IMR-90 (cell line): Measurements from ENCODE around the gene HTR2A. TPM values are rescaled to one million over a fixed set of nuclear protein-coding genes. Genes with fewer than 3 reads are reported as not detected.
A peak's percentile ranks its signal among the peaks of the same experiment; 100 is the strongest.

ENCODE experiments used
- ATAC-seq: fragments of 200-7000 bp; cut with Tn5 transposase; 2 replicates; pipeline ENCODE4 v1.9.1; 2020; ENCODE audit warnings: low read depth, mild to moderate bottlenecking, moderate library complexity
- BruUV-seq: library from RNA; stranded (reverse); fragments of 400-500 nt; replicated peaks from 2 replicates; lab custom pipeline; 2021; lab: Mats Ljungman, UMichigan
- CTCF ChIA-PET: fragments of 300-600 bp; formaldehyde crosslinking; extraction: SDS; loops from one replicate; lab custom pipeline; 2021; ENCODE audit warnings: antibody characterized with exemption; lab: Yijun Ruan, JAX
- POLR2A ChIA-PET: fragments of 300-600 bp; sonication (Branson Sonifier 250); formaldehyde crosslinking; loops from one replicate; lab custom pipeline; 2022; ENCODE audit warnings: antibody characterized with exemption; ENCODE audit not compliant: unreplicated experiment; lab: Charles Lee
- DNase-seq: peaks from one replicate; pipeline ENCODE4 v3.0.0; 2013
- H2AFZ ChIP-seq: replicated peaks from 2 replicates; pipeline ENCODE3; 2013; ENCODE audit warnings: low read length, mild to moderate bottlenecking; ENCODE audit not compliant: poor library complexity
- H2AK5ac ChIP-seq: 2 replicates; pipeline ENCODE4 v1.6.1; 2013; ENCODE audit warnings: low read depth, low read length, inconsistent platforms
- H2AK9ac ChIP-seq: replicated peaks from 2 replicates; pipeline ENCODE3; 2013; ENCODE audit warnings: mild to moderate bottlenecking, low read depth, low read length, moderate library complexity; ENCODE audit not compliant: poor library complexity
- H2BK120ac ChIP-seq: 2 replicates; pipeline ENCODE4 v1.6.1; 2013; ENCODE audit warnings: low read depth, low read length, inconsistent platforms
- H2BK15ac ChIP-seq: 3 replicates; pipeline ENCODE4 v1.6.1; 2013; ENCODE audit warnings: low read depth, low read length, inconsistent platforms
- H2BK20ac ChIP-seq: 2 replicates; pipeline ENCODE4 v1.6.1; 2013; ENCODE audit warnings: low read depth, mild to moderate bottlenecking, inconsistent platforms, low read length, moderate library complexity
- H2BK5ac ChIP-seq: 2 replicates; pipeline ENCODE4 v1.6.1; 2013; ENCODE audit warnings: mild to moderate bottlenecking, low read depth, low read length, inconsistent platforms; ENCODE audit not compliant: poor library complexity, severe bottlenecking
- H3K14ac ChIP-seq: replicated peaks from 2 replicates; pipeline ENCODE4 v1.6.1; 2013; ENCODE audit warnings: low read depth, low read length, inconsistent platforms
- H3K18ac ChIP-seq: 2 replicates; pipeline ENCODE4 v1.6.1; 2013; ENCODE audit warnings: low read depth, low read length, control low read depth
- H3K23ac ChIP-seq: 2 replicates; pipeline ENCODE4 v1.6.1; 2013; ENCODE audit warnings: low read depth, low read length, inconsistent platforms
- H3K27ac ChIP-seq: 2 replicates; pipeline ENCODE4 v1.5.1; 2013; ENCODE audit warnings: mild to moderate bottlenecking, control low read depth, low read length; ENCODE audit not compliant: insufficient read depth
- H3K27me3 ChIP-seq: 2 replicates; pipeline ENCODE4 v1.6.1; 2013; ENCODE audit warnings: low read length; ENCODE audit not compliant: control insufficient read depth, insufficient read depth
- H3K36me3 ChIP-seq: 2 replicates; pipeline ENCODE4 v1.6.1; 2013; ENCODE audit warnings: low read length, mixed read lengths; ENCODE audit not compliant: control insufficient read depth, insufficient read depth
- H3K4ac ChIP-seq: 2 replicates; pipeline ENCODE4 v1.6.1; 2013; ENCODE audit warnings: low read depth, low read length, inconsistent platforms
- H3K4me1 ChIP-seq: 2 replicates; pipeline ENCODE4 v1.6.1; 2013; ENCODE audit warnings: low read length, mixed read lengths; ENCODE audit not compliant: control insufficient read depth, insufficient read depth
- H3K4me2 ChIP-seq: 2 replicates; pipeline ENCODE4 v1.6.1; 2013; ENCODE audit warnings: low read depth, mild to moderate bottlenecking, control low read depth, low read length, moderate library complexity
- H3K4me3 ChIP-seq: 2 replicates; pipeline ENCODE4 v1.5.1; 2013; ENCODE audit warnings: low read depth, mild to moderate bottlenecking, control low read depth, low read length, moderate library complexity; ENCODE audit not compliant: insufficient read depth
- H3K56ac ChIP-seq: 2 replicates; pipeline ENCODE4 v1.6.1; 2013; ENCODE audit warnings: low read length, inconsistent platforms; ENCODE audit not compliant: insufficient read depth; ENCODE audit errors: extremely low read depth
- H3K79me1 ChIP-seq, 2 experiments: 2 replicates each; pipeline ENCODE4 v1.6.1; 2013; ENCODE audit warnings: low read length in 2 of 2, inconsistent platforms in 1 of 2, low read depth in 1 of 2
- H3K9ac ChIP-seq: 2 replicates; pipeline ENCODE4 v1.6.1; 2013; ENCODE audit warnings: low read depth, low read length, control low read depth
- H3K9me1 ChIP-seq: 2 replicates; pipeline ENCODE4 v1.6.1; 2013; ENCODE audit warnings: low read length, inconsistent platforms; ENCODE audit not compliant: insufficient read depth
- H3K9me3 ChIP-seq: 2 replicates; pipeline ENCODE4 v1.6.1; 2013; ENCODE audit warnings: low read length; ENCODE audit not compliant: control insufficient read depth, insufficient read depth
- H4K20me1 ChIP-seq: 2 replicates; pipeline ENCODE4 v1.6.1; 2013; ENCODE audit warnings: low read length, inconsistent platforms; ENCODE audit not compliant: insufficient read depth
- H4K5ac ChIP-seq: 2 replicates; pipeline ENCODE4 v1.6.1; 2013; ENCODE audit warnings: mild to moderate bottlenecking, low read depth, low read length, control low read depth
- H4K8ac ChIP-seq, 2 experiments: 2 replicates each; pipeline ENCODE4 v1.6.1; 2013; ENCODE audit warnings: low read depth in 2 of 2, low read length in 2 of 2, control low read depth in 1 of 2, inconsistent platforms in 1 of 2
- H4K91ac ChIP-seq: 2 replicates; pipeline ENCODE4 v1.6.1; 2013; ENCODE audit warnings: low read depth, low read length, inconsistent platforms; ENCODE audit not compliant: insufficient read depth
- BHLHE40 ChIP-seq: fragments of 150-350 bp; IDR thresholded peaks from 2 replicates; pipeline ENCODE4 v1.6.1; 2016; ENCODE audit warnings: mild to moderate bottlenecking, low read depth, low read length
- CEBPB ChIP-seq: IDR thresholded peaks from 2 replicates; pipeline ENCODE4 v1.6.1; 2012; ENCODE audit warnings: low read depth, low read length, improper control_type of control experiment
- ELK1 ChIP-seq: fragments of 150-350 bp; IDR thresholded peaks from 2 replicates; pipeline ENCODE4 v1.6.1; 2016; ENCODE audit warnings: low read depth, mild to moderate bottlenecking, low read length, moderate library complexity, borderline replicate concordance
- FOS ChIP-seq: fragments of 150-350 bp; IDR thresholded peaks from 2 replicates; pipeline ENCODE4 v1.6.1; 2016; ENCODE audit warnings: low read depth, low read length
- MAFK ChIP-seq: IDR thresholded peaks from 2 replicates; pipeline ENCODE4 v1.6.1; 2012; ENCODE audit warnings: low read depth, low read length, improper control_type of control experiment
- MAZ ChIP-seq: IDR thresholded peaks from 2 replicates; pipeline ENCODE4 v1.6.1; 2012; ENCODE audit warnings: low read depth, mild to moderate bottlenecking, low read length, improper control_type of control experiment, moderate library complexity, borderline replicate concordance
- MXI1 ChIP-seq: IDR thresholded peaks from 2 replicates; pipeline ENCODE4 v1.6.1; 2012; ENCODE audit warnings: low read depth, mild to moderate bottlenecking, low read length, moderate library complexity, borderline replicate concordance
- WGBS, 2 experiments: methylation state at CpG; one replicate each; pipeline versions ENCODE4 v1.1.5 to v1.1.7; 2013; ENCODE audit warnings: missing lambda C conversion rate in 2 of 2; ENCODE audit not compliant: insufficient read length in 1 of 2; ENCODE audit errors: extremely low coverage in 2 of 2; 5-methylcytosine and 5-hydroxymethylcytosine counted together
- dilution Hi-C: fragments of 300-500 bp; cut with HindIII; formaldehyde crosslinking; loops from one replicate; pipeline ENCODE4 v1.14.3; 2018; ENCODE audit warnings: low sequenced_read_pairs; ENCODE audit not compliant: unreplicated experiment
- in situ Hi-C: fragments of 300-500 bp; cut with MboI; formaldehyde crosslinking; loops from 3 replicates; pipeline ENCODE4 v1.14.3; 2019; ENCODE audit warnings: low sequenced_read_pairs, inconsistent platforms, mixed read lengths
- intact Hi-C: fragments of 100-400 bp; cut with micrococcal nuclease; formaldehyde crosslinking; loops from 2 replicates; pipeline ENCODE4 v1.10.0; 2022
- polyA plus RNA-seq, 3 experiments: library from polyadenylated mRNA; depleted of rRNA; stranded (reverse); fragments of >200 nt; gene quantifications; 2 replicates each; pipeline ENCODE4 v1.2.3, GENCODE V29; 2012; ENCODE audit warnings: low replicate concordance in 1 of 3
- total RNA-seq: library from RNA; depleted of rRNA; stranded (reverse); fragments of >200 nt; gene quantifications from 2 replicates; pipeline ENCODE4 v1.2.3, GENCODE V29; 2012
- TF ChIP-seq, protein P1 (sequence below): fragments of 150-350 bp; IDR thresholded peaks from 2 replicates; pipeline ENCODE4 v1.6.1; 2017; ENCODE audit warnings: mild to moderate bottlenecking, antibody characterized with exemption, low read length, low read depth

Gene HTR2A
- total and polyA plus RNA-seq, 2 of the 4 experiments (the other 2 are of a cell fraction) = 0.02 TPM; not detected in 1

GRCh38 chr13:46926916-46927590 is 30.2 kb upstream of the HTR2A start:
- Histone ChIP-seq H3K23ac (no peak overlapping the region), H3K27ac (no peak overlapping the region), H3K9me1 (no peaks in the 10 kb centered on the region), H2AFZ (no peak overlapping the region), H3K18ac (no peak overlapping the region), H3K4me2 (no peak overlapping the region), H4K5ac (no peak overlapping the region), H2BK15ac (no peak overlapping the region), H4K8ac (no peak overlapping the region), H3K79me1 (no peaks in the 10 kb centered on the region), H3K27me3 (peaks cover 2% of the 10 kb centered on the region), H3K9me3 (no peaks in the 10 kb centered on the region), H3K9ac (no peak overlapping the region), H3K4me1 (no peaks in the 10 kb centered on the region), H2AK9ac (no peak overlapping the region), H3K4ac (no peak overlapping the region), H4K91ac (no peak overlapping the region), H3K4me3 (no peak overlapping the region), H2BK5ac (no peak overlapping the region), H2BK120ac (no peak overlapping the region), H2BK20ac (no peak overlapping the region), H3K36me3 (no peaks in the 10 kb centered on the region), H4K20me1 (no peaks in the 10 kb centered on the region), H3K14ac (no peak overlapping the region), H3K56ac (no peak overlapping the region), H2AK5ac (no peak overlapping the region)
- ChIA-PET CTCF (no interaction called here), POLR2A (no interaction called here)
- BruUV-seq = no TSS peak
- 58% methylated on average over 5 of the region's 5 CpGs; no CpG with 5 or more reads in 1 of the 2 experiments for WGBS, 2 experiments
- ATAC-seq (no peak; the same call in 1 of the 2 replicates), DNase-seq (peak; percentile 9)
- in situ Hi-C loops (no loop called here), intact Hi-C loops (no loop called here), dilution Hi-C loops (no loop called here)
- TF ChIP-seq BHLHE40 (no peak), MAFK (no peak), ELK1 (no peak), MAZ (no peak), MXI1 (no peak), FOS (no peak), CEBPB (0 out of 2 replicates have a peak, but pooled peaks have one; percentile 15)
- TF ChIP-seq, protein P1, sequence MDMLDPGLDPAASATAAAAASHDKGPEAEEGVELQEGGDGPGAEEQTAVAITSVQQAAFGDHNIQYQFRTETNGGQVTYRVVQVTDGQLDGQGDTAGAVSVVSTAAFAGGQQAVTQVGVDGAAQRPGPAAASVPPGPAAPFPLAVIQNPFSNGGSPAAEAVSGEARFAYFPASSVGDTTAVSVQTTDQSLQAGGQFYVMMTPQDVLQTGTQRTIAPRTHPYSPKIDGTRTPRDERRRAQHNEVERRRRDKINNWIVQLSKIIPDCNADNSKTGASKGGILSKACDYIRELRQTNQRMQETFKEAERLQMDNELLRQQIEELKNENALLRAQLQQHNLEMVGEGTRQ = no peak
